ENCODE measurements around the gene XRCC4.

DNA sequence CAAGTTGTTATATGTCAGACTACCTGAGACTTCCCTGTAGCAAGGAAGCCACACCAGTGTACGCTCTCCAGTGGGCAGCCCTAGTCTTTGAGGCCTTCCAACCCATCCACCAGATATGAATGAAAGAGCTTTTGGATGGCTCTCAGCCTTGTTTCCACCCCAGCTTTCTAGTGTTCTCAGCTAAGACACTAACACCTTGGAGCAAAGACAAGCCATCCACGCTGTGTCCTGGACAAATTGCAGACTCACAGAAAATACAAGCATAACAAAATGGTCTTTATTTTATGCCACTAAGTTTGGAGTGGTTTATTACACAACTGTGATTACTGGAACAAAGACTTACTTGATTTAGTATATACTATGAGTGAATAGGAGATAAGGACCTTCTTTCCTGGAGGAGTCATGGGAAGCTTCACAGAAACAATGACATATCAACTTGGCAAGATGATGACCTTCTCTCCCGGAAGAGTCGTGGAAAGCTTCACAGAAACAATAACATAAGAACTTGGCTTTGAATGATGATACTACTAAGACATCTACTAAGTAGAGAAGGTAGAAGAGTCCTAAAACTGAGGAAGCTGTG lies 260.2 kb downstream of the XRCC4 start:
- TF ChIP-seq EP300 (IDR thresholded peaks at IDR 0.05): no peak
- no peak for TF ChIP-seq POLR2A (IDR thresholded peaks at IDR 0.05)
- TF ChIP-seq, protein P1, sequence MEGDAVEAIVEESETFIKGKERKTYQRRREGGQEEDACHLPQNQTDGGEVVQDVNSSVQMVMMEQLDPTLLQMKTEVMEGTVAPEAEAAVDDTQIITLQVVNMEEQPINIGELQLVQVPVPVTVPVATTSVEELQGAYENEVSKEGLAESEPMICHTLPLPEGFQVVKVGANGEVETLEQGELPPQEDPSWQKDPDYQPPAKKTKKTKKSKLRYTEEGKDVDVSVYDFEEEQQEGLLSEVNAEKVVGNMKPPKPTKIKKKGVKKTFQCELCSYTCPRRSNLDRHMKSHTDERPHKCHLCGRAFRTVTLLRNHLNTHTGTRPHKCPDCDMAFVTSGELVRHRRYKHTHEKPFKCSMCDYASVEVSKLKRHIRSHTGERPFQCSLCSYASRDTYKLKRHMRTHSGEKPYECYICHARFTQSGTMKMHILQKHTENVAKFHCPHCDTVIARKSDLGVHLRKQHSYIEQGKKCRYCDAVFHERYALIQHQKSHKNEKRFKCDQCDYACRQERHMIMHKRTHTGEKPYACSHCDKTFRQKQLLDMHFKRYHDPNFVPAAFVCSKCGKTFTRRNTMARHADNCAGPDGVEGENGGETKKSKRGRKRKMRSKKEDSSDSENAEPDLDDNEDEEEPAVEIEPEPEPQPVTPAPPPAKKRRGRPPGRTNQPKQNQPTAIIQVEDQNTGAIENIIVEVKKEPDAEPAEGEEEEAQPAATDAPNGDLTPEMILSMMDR (IDR thresholded peaks at IDR 0.05): no peak
